ENCODE results near the gene GSTT2B.

- TF ChIP-seq CTCF (IDR thresholded peaks at IDR 0.05) (no peak), ZFX (IDR thresholded peaks at IDR 0.05; ENCODE audit: borderline replicate concordance) (no peak)
These were observed 51.6 kb downstream of the GSTT2B start for GRCh38 chr22:23909296-23909898.
